Epidermal melanocyte (primary cell): ENCODE measurements around the gene USP7.

Source experiments
- DNase-seq: peaks from one replicate; pipeline ENCODE4 v3.0.0; 2011; ENCODE audit warnings: low spot score; ENCODE audit not compliant: insufficient read length

USP7 gene

DNA sequence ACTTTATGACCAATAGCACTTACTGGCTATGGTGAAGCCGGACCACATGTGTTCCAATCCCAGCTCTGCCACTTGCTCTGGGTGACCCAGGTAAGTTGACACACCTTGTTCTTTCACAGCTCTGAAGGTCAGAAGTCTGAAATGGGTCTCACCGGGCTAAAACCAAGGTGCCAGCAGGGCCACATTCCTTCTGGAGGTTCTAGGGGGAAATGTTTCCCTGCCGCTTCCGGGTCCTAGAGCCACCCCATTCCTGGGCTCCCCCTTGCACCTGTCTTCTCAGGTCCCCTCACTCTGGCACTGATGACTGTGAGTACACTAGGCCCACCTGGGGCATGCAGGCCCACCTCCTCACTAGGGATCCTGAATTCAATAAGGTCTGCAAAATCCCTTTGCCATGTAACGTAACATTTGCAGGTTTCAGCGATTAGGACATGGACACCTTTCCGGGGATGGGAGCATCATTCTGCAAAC lies 11.4 kb downstream of the USP7 start:
- no peak for DNase-seq

- no peak for DNase-seq
These were observed 12.0 kb downstream of the USP7 start for GRCh38 chr16:8951447-8952280.

DNA sequence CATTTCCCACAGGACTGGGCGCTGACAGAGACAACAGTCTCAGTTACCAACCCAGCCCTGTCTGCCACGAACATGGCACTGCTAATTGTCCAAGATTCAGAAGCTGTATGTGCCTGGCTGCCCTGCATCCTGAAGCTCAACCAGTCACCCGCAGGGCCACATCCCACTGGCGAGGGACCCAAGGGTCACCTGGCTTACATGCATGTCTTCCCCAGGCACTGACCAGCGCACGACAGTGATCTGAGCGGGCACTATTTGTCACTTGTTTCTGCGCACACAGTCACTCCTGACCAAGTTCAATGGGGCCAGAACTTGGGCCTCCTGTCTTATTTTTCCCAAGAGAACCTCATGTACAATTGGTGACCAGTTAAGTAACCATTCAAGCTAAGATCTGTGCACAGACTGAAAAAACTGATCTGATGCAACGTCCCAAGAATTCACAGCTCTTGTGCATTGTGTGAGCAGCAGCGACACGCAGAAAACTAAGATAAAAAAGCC lies 13.1 kb downstream of the USP7 start:
- DNase-seq, result no peak

GRCh38 chr16:8949536-8950418 lies 13.9 kb downstream of the USP7 start:
- DNase-seq, result no peak

DNA sequence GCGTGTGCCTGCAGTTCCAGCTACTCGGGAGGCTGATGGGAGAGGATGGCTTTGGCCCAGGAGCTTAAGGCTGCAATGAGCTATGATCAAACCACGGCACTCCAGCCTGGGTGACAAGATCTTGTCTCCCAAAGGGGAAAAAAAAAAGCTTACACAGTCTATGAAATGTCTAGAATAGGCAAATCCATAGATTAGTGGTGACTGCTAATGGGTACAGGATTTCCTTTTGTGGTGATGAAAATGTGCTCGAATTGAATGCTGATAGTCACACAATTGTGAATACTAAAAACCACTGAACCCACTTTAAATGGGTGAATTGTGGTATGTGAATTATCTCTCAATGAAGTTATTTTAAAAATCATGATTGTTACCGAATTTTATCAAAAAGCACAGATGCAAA lies 14.9 kb downstream of the USP7 start:
- no peak for DNase-seq

DNA sequence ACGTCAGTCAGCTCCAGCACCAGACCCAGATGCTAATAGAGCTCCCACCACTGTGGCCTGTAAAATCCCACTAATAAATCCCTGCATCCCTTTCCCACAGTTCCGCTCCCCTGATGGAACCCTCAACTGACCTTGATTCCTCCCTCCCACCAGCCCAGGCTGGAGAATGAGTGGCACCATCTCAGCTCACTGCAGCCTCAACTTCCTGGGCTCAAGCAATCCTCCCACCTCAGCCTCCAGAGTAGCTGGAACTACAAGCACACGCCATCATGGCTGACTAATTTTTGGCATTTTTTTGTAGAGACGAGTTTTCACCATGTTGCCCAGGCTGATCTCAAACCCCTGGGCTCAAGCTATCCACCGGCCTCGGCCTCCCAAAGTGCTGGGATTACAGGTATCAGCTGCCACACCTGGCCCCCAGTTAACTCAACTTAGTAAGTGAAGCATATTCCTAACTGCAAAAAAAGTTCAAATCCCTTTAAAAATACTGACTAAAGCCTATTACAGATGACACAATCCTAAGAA lies 15.6 kb downstream of the USP7 start:
- no peak for DNase-seq

- DNase-seq, result no peak
These were observed 17.2 kb downstream of the USP7 start for GRCh38 chr16:8946544-8946943.

GRCh38 chr16:8945626-8946296 lies 17.9 kb downstream of the USP7 start:
- no peak for DNase-seq

DNA sequence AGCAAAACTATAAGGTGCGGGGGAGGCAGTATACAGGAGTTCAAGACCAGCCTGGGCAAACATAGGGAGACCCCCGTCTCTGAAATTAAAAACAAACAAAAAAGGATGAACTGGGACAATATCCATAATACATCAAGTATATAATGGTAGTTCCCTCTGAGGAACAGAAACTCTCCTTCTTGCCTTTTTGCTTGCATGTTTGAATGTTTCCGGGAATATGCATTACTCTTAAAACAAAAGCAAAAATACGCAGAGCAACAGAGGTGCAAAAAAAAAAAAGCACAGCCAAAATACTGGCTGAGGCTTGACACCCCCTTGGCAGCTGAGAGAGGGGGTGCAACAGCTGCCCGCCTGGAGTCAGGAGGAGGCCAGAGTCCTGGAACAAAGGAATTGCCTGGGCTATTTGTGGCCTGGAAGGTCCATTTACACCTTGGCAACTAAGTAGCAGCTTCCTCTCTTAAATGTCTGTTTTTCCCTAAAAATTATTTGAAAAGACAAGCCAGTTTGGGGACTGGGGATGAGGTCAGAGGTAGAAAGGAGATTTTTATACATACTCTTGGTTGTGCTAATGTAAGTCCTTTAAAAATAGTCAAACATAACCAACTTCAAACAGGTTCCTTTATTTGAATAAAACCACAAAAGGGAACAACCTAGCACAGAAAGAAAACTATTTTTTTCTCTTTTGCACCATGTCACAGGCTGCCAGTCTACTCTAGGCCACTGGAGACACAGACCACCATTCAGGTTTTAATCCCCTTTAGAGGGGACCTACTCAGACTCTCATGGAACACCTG lies 19.5 kb downstream of the USP7 start:
- DNase-seq, result no peak

- no peak for DNase-seq
These were observed 20.5 kb downstream of the USP7 start for GRCh38 chr16:8943001-8943763.

DNA sequence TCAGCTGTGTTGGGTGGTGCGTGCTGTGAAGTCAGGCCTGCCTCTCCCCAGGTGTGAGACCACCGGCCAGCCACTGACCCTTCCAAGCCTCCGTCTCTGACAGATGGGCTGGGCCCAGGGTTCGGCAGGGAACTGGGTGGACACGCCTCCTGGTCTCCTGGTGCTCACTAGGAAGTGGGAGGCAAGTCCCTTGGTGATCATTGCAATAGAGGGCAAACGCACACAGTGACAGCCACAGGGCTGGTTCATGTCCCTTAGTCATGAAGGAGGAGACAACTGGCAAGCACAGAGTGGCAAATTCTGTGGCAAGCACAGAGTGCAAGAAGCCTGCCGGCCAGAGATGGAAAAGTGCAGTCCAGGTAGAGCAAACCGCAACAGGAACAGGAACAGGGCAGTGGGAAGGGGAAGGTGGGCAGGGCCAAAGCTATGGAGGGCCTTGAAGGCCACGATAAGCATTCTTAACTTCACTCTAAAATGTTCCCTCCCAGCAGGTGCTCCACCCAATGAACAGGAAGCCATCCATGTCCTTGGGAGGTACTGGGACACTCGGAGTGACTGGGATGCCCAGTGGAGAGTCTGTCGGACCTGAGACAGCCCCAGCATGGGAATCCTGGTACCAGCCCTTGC lies 21.9 kb downstream of the USP7 start:
- DNase-seq, result no peak

GRCh38 chr16:8937803-8938202 lies 25.9 kb downstream of the USP7 start:
- no peak for DNase-seq

- no peak for DNase-seq
These were observed 27.3 kb downstream of the USP7 start for GRCh38 chr16:8936421-8936820.

GRCh38 chr16:8935989-8936388 lies 27.7 kb downstream of the USP7 start:
- DNase-seq, result no peak

- no peak for DNase-seq
These were observed 29.1 kb downstream of the USP7 start for GRCh38 chr16:8934601-8935000.

DNA sequence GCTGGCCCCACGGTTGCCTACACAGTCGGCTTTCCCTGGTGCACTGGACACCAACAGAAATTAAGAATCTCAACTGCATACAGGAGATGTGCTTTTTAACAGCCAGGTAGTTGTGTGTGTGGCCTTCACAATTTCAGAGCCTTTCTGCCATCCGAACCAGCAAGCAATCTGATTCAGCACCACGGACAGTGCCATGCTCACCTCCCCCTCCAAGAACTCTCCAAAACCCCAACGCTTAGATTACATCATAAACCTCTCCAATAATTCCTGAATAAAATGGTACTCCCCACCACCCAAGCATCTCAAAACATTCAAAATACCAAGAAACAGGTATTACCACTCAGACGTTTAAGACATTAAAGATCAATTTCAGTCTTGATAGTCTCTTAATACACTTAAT lies 31.8 kb downstream of the USP7 start:
- no peak for DNase-seq

DNA sequence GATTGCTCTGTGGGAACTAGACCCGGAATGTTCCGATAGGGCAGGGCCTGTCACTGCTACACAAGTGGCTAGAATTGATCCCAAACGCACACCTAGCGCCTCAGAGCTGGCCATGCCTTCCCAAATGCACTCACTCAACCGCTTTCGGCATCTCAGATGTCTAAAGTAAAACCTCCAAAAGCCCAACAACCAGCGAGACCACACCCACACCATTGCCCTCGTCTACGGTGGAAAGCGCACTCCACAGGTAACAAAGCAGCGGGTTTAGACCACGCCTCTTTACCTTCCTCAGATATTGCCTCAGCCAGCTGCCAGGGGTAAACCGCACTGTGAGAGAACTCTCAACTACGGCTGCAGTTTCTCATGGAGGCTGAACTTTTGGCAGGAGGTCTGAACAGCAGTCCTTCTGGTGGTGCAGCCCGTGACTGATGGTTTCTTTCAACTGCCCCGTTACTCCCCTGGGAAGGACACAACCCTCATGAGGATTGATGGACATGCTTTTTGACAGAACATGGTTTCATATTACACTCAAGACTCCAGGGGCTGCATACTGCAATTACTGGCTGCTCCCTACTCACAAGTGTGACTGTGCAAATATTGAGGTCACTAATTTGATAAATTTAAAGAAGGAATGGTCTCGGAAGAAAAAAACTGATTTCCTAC lies 34.5 kb downstream of the USP7 start:
- no peak for DNase-seq

- DNase-seq, result no peak
These were observed 35.2 kb downstream of the USP7 start for GRCh38 chr16:8928467-8928957.

GRCh38 chr16:8926827-8927226 lies 36.9 kb downstream of the USP7 start:
- no peak for DNase-seq
